Left renal cortex interstitium (tissue), 4 donors: Measurements from ENCODE around the gene HEXIM2. TPM values are rescaled to one million over a fixed set of nuclear protein-coding genes. Genes with fewer than 3 reads are reported as not detected.
A peak's percentile ranks its signal among the peaks of the same experiment; 100 is the strongest.

ENCODE experiments used
- DNase-seq, 4 donors: peaks; one replicate each; pipeline ENCODE4 v3.0.0-alpha.2; 2013; ENCODE audit warnings: low read depth in 4 of 4, low spot score in 2 of 4, missing footprints in 1 of 4
- polyA plus RNA-seq, 4 donors: library from polyadenylated mRNA; unstranded; fragments of 120-200 nt; gene quantifications; one replicate each; pipeline ENCODE4 v1.2.1, GENCODE V29; 2013; ENCODE audit not compliant: insufficient read length in 4 of 4

HEXIM2 gene
- polyA plus RNA-seq, 4 donors = 11.8 to 19.8 (median 16.6) TPM

GRCh38 chr17:45127548-45128300 lies 34.0 kb upstream of the HEXIM2 start:
- no peak for DNase-seq

DNA sequence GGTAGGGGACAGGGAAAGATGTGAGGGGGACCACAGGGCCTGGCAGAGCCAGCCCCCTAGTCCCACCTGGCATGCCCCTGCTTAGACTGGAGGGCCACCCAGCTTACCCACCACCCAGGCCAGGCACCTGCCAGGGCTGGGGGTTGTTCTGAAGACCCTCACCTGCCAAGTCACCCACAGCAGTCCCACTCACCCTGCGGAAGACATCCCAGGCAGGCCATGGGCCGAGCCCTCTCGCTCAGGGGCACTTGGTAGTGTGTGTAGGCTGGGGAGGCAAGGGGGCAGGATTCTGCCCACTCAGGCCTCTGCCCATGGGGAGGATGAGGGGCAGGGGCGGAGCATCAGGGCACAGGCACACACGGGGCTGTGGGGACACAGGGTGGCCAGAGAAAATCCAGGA lies 33.3 kb upstream of the HEXIM2 start:
- DNase-seq = no peak

DNA sequence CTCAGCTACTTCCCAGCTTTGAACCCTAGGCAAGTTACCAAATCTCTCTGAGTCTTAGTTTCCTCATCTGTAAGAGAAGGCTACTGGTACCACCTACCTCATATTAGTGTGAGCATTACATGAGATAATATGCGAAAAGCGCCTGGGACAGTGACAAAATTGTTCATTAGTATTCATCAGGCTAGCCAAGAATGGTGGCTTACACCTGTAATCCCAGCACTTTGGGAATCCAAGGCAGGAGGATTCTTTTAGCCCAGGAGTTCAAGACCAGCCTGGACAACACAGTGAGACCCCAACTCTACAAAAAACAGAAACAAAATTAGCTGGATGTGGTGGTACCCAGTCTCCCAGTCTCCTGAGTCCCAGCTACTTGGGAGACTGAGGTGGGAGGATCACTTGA lies 32.7 kb upstream of the HEXIM2 start:
- no peak for DNase-seq

DNA sequence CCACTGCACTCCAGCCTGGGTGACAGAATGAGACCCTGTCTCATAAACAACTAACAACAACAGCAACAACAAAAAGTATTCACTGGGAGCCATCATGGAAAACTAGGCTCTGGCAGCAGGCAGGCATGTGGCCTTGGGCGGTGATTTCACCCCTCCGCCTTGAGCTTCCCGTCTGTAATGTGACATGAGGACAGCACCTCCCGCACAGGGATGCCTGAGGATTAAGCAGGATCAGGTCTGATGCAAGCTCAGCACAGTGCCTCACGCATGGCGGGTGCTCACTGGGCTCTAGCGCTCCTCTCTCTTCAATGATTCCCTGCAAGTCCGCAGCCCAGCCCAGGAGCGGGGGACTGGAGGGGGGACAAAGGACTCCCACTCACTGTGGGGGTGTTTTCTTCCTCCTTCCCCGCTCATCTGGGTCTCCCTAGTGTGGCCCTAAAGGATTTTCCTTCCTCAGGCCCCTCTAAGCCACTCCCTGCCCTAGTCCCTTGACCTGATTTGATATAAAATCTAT lies 32.2 kb upstream of the HEXIM2 start:
- no peak for DNase-seq

DNA sequence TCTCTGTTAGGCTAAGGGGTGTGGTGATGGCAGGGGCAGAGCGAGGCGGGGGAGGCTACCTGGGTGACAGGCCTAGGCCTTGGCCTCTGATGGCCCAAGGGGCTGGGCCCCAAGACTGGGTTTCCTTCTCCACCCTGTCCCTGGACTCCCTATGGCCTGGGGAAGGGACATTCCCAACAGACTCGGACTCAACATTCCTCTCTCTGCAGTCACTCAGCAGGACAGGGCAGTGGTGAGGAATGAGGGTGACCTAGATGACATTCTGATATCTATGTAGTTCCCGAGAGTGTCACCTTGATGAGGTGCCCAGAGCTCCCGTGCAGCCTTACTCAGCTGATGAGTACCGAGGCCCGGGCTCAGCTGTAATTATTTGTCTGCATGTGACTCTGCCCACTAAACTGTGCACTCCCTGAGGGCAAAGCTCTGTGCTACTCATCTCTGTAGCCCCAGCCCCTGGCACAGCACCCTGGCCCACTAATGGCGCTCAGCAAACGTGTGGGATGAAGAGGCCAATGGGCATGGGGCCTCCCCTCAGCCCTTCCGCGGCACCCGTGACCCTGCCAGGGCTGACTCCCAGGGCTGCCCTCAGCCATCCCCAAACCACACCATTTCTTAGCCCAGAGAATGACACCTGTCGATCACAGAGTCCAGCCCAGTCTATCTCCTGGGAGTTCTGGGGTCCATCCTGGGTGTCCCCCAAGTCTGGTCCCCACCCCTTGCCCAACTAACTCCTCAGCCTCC lies 31.6 kb upstream of the HEXIM2 start:
- DNase-seq = no peak

DNA sequence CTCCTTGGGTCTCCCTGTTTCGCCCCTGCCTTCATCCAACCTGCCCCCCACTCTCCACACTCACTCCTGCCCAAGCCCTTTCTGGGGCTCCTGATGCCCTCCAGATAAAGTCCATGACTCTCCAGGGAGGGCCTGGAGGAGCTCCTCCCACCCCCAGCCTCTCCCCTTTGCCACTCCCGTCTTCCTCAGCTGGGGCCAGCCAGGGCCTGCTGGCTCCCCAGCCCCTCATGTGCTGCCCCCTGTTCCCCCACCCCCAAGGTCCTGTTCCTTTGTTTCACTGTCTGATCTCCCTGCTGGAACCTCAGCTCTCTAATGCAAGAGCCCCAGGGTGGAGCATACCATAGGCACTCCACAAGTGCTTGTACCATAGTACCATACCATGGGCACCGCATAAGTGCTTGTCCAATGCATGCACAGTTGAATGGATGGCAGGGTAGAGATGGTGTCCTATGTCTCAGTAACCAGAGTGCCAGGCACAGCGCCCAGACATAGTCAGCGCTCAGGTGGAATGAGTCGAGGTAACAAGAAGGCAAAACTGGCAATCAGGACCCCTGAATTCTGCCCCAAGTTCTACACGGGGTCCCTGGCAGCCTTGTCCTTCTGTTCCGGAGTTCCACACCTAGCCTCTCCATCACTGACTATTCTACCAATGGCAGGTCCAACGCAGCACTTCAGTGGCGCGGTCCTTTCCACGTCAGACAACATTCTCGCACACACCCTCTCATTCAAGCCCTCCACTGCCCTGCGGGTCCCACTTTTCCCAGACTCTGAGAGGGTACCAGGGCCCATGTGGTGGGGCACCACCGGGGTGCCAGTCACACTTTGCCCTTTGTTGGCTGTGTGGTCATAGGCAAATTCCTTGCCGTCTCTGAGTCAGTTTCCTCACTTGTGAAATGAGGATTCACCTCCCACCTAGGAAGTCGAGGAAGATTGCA lies 30.7 kb upstream of the HEXIM2 start:
- no peak for DNase-seq

- DNase-seq = no peak
These were observed 29.9 kb upstream of the HEXIM2 start for GRCh38 chr17:45131616-45132319.

DNA sequence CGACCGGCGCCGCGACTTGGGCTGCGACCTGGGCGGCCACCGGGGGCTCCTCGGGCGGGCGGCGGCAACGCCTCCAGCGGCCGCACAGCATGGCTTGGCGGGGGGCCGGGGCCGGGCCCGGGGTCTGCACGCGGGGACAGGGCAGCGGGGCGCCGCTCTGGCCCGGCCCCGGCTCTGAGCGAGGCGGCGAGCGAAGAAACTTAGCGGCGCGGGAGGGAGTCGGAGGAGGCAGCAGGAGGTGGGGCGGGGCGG lies 29.4 kb upstream of the HEXIM2 start, which contains the start of gene PLCD3:
Gene PLCD3 (minus strand): TSS at position 196 of the 252 bp plus-strand sequence. CDS start 105 bp downstream, at position 91.
- DNase-seq = no peak

DNA sequence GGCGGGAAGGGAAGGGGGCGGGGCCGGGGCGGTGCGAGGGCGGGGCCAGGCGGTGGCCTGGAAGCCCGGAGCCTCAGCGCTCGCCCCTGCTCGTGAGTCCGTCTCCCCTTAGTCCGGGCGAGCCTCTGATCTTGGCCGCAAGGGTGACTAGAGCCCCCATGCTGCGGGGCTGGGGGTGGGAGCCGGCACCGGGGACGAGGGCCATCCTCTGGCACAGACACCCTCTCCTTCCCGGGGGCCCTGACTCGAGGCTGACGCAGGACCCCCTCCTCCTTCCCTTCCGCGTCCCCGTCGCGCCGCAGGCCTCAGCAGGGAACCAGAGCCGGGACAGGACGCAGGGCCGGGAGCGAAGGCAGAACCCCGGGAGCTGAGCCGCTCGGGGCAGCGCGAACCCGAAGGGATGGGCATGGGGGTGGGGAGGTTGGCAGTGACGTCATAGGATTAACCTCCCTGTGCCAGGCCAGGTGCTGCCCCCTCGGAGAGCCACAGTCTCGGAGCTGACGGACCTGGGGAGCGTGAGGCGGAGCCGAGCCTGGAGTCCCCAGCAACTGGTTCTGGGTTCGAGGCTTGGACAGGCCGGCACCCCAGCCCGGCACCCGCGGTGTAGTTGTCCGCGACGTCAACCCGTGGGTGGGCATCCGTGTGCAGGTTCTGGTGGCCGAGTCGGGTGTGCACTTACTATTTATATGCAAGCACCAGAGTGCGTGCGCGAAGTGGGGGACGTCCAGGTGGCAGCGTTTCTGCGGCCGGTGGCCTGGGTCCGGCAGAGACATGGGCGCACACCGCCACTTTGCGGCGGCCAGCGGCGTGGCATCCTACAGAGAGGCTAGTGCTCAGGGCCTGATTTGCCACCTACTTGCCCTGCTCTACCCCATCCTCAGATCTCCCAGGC lies 28.9 kb upstream of the HEXIM2 start:
- DNase-seq = no peak

GRCh38 chr17:45135192-45135977 lies 26.3 kb upstream of the HEXIM2 start, which contains the start of gene ACBD4:
Gene ACBD4, plus strand, starts transcription at chr17:45135687. Its CDS starts 458 bp downstream, at chr17:45136145.
- DNase-seq = peak; percentile 89 to 95 (median 92)

DNA sequence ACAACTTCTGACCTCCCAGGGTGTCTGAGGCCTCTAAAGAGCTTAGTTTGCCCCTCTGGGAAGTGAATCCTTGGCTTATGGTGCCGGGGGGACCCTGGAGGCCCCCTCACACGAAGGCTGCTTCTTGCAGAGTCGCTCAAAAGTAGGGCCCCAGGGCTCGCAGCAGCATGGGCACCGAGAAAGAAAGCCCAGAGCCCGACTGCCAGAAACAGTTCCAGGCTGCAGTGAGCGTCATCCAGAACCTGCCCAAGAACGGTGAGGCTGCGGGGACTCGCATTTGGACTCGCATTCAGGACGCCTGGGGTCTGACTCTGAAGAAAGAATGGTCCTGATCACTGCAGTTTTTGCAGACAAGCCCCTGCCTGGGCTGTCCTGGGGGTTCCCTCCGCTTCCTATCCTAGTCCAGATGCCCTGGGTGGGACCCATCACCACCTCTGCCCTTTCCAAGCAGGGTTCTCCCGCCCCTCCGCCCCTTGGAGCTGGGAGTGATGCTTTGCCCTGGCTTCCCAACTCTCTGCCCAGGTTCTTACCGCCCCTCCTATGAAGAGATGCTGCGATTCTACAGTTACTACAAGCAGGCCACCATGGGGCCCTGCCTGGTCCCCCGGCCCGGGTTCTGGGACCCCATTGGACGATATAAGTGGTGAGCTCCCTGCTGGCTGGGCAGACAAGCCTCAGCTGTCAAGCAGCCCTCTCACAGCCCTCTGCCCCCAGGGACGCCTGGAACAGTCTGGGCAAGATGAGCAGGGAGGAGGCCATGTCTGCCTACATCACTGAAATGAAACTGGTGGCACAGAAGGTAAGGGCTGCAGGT lies 25.5 kb upstream of the HEXIM2 start:
- no peak for DNase-seq

GRCh38 chr17:45136846-45137560 lies 24.7 kb upstream of the HEXIM2 start:
- no peak for DNase-seq

- no peak for DNase-seq
These were observed 23.9 kb upstream of the HEXIM2 start for GRCh38 chr17:45137561-45138305.

GRCh38 chr17:45138911-45139532 lies 22.7 kb upstream of the HEXIM2 start:
- no peak for DNase-seq

DNA sequence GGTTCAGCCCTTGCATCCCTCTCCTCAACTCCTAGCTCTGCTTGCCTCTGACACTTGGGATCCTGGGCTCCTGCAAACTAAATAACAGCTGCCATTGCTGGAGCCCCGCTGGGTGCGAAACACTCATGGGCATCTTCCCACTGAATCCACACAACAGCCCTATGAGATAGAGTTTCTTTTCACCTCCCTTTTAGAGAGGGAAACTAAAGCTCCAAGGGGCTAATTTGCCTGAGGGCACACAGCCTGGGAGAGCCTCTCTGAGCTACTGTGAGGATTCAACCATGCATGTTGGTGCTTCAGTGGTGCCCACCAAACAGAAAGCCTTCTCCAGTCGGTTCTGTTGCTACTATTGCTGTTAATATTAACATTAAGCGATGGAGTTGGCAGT lies 22.1 kb upstream of the HEXIM2 start:
- no peak for DNase-seq
